A549 (cell line): Measurements from ENCODE around the gene KCND3.

Source experiments
- FOSL2 ChIP-seq, 2 experiments: fragments of 450-650 bp in 1 of 2; fragments of >200 bp in 1 of 2; sonication (Bioruptor Twin) in 1 of 2; formaldehyde crosslinking; IDR thresholded peaks; 2 replicates each; pipeline versions ENCODE4 v1.5.0 to v1.6.1; 2016 to 2020; ENCODE audit warnings: mild to moderate bottlenecking in 1 of 2, moderate library complexity in 1 of 2
- GATA3 ChIP-seq: IDR thresholded peaks from 2 replicates; pipeline ENCODE4 v1.6.1; 2012; ENCODE audit warnings: borderline replicate concordance
- PHF8 ChIP-seq: fragments of 200-600 bp; sonication (generic); IDR thresholded peaks from 2 replicates; pipeline ENCODE4 v1.6.1; 2016; ENCODE audit warnings: low read depth, mild to moderate bottlenecking, antibody characterized with exemption, moderate library complexity, borderline replicate concordance
- RARB ChIP-seq: fragments of 250-450 bp; sonication (Bioruptor Pico); IDR thresholded peaks from 2 replicates; pipeline ENCODE4 v1.8.0; 2021; ENCODE audit warnings: mild to moderate bottlenecking, moderate library complexity
- TF ChIP-seq, protein P1 (sequence below): fragments of 450-650 bp; IDR thresholded peaks from 2 replicates; pipeline ENCODE4 v1.6.1; 2014; ENCODE audit warnings: antibody characterized with exemption
- TF ChIP-seq, protein P2 (sequence below): fragments of >200 bp; sonication (Bioruptor Twin); formaldehyde crosslinking; IDR thresholded peaks from 3 replicates; pipeline ENCODE4 v1.5.1; 2016
- TF ChIP-seq, protein P3 (sequence below): fragments of 250-450 bp; sonication (Bioruptor Pico); IDR thresholded peaks from 2 replicates; pipeline ENCODE4 v1.5.0; 2021; ENCODE audit warnings: mild to moderate bottlenecking, moderate library complexity, borderline replicate concordance

DNA sequence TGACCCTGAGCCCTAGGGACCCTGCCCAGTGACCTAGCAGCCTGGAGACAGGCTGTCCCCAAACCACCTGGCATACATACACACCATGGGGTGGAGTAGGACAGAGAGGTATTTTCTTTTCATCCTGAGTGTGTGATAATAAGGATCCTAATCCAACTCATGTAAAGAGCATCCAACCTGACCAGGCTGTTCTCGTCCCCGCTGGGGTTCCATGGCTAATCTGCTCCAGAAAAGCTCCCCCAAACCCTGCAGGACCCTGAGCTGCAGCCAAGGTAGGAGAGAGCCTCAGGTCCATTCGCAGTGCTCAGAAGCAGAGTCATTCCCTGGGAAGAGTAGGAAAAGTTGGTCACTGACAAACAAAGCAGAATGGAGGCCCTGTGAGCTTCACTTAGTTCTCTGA lies 31.4 kb downstream of the KCND3 start:
- TF ChIP-seq, protein P1, sequence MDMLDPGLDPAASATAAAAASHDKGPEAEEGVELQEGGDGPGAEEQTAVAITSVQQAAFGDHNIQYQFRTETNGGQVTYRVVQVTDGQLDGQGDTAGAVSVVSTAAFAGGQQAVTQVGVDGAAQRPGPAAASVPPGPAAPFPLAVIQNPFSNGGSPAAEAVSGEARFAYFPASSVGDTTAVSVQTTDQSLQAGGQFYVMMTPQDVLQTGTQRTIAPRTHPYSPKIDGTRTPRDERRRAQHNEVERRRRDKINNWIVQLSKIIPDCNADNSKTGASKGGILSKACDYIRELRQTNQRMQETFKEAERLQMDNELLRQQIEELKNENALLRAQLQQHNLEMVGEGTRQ, result no peak
- TF ChIP-seq, protein P2, sequence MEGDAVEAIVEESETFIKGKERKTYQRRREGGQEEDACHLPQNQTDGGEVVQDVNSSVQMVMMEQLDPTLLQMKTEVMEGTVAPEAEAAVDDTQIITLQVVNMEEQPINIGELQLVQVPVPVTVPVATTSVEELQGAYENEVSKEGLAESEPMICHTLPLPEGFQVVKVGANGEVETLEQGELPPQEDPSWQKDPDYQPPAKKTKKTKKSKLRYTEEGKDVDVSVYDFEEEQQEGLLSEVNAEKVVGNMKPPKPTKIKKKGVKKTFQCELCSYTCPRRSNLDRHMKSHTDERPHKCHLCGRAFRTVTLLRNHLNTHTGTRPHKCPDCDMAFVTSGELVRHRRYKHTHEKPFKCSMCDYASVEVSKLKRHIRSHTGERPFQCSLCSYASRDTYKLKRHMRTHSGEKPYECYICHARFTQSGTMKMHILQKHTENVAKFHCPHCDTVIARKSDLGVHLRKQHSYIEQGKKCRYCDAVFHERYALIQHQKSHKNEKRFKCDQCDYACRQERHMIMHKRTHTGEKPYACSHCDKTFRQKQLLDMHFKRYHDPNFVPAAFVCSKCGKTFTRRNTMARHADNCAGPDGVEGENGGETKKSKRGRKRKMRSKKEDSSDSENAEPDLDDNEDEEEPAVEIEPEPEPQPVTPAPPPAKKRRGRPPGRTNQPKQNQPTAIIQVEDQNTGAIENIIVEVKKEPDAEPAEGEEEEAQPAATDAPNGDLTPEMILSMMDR, result no peak
- TF ChIP-seq FOSL2 (IDR thresholded peaks at IDR 0.05) (no peak), FOSL2 (CRISPR knock-in tag; IDR thresholded peaks at IDR 0.05) (no peak), GATA3 (no peak), PHF8 (no peak), RARB (CRISPR knock-in tag) (no peak)
- TF ChIP-seq, protein P3, sequence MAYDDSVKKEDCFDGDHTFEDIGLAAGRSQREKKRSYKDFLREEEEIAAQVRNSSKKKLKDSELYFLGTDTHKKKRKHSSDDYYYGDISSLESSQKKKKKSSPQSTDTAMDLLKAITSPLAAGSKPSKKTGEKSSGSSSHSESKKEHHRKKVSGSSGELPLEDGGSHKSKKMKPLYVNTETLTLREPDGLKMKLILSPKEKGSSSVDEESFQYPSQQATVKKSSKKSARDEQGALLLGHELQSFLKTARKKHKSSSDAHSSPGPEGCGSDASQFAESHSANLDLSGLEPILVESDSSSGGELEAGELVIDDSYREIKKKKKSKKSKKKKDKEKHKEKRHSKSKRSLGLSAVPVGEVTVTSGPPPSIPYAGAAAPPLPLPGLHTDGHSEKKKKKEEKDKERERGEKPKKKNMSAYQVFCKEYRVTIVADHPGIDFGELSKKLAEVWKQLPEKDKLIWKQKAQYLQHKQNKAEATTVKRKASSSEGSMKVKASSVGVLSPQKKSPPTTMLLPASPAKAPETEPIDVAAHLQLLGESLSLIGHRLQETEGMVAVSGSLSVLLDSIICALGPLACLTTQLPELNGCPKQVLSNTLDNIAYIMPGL (CRISPR knock-in tag), result no peak
